Astrocyte of the spinal cord (primary cell): ENCODE data around the gene SRGAP1.

Source experiments
- DNase-seq: peaks from one replicate; pipeline ENCODE4 v3.0.0; 2011; ENCODE audit warnings: low read depth, low spot score
- H3K4me3 ChIP-seq: 2 replicates; pipeline ENCODE4 v1.5.1; 2011; ENCODE audit warnings: low read depth, mild to moderate bottlenecking, low read length, moderate library complexity
- CTCF ChIP-seq: IDR thresholded peaks from 2 replicates; pipeline ENCODE4 v1.5.1; 2012; ENCODE audit warnings: low read depth, mild to moderate bottlenecking, low read length, inconsistent platforms
- in situ Hi-C: cut with HindIII; loops from 2 replicates; pipeline ENCODE4 v1.10.0; 2017; ENCODE audit warnings: low sequenced_read_pairs

The SRGAP1 gene

GRCh38 chr12:64186789-64187188 lies 342.3 kb downstream of the SRGAP1 start:
- no peak for TF ChIP-seq CTCF
- in situ Hi-C loops, result no loop called here
- no peak for DNase-seq
- H3K4me3 ChIP-seq, result no peak overlapping the region

GRCh38 chr12:64187370-64187769 lies 342.9 kb downstream of the SRGAP1 start:
- TF ChIP-seq CTCF, result no peak
- in situ Hi-C loops, result no loop called here
- no peak overlapping the region for H3K4me3 ChIP-seq
- peak; percentile 77 for DNase-seq

GRCh38 chr12:64187794-64188193 lies 343.3 kb downstream of the SRGAP1 start:
- no peak overlapping the region for H3K4me3 ChIP-seq
- in situ Hi-C loops, result no loop called here
- TF ChIP-seq CTCF, result no peak
- DNase-seq, result no peak

GRCh38 chr12:64189530-64189929 lies 345.0 kb downstream of the SRGAP1 start:
- no peak for DNase-seq
- H3K4me3 ChIP-seq, result no peak overlapping the region
- in situ Hi-C loops, result no loop called here
- TF ChIP-seq CTCF, result no peak

GRCh38 chr12:64190140-64190539 lies 345.6 kb downstream of the SRGAP1 start:
- no peak for TF ChIP-seq CTCF

GRCh38 chr12:64192644-64193444 lies 348.3 kb downstream of the SRGAP1 start:
- no peak for TF ChIP-seq CTCF
- DNase-seq, result no peak
- in situ Hi-C loops, result no loop called here
- H3K4me3 ChIP-seq, result no peak overlapping the region

More at GRCh38 chr12:64190140-64190539, 345.6 kb downstream of the SRGAP1 start:
- in situ Hi-C loops, result no loop called here
- no peak overlapping the region for H3K4me3 ChIP-seq
- no peak for DNase-seq

GRCh38 chr12:64193931-64194330 lies 349.4 kb downstream of the SRGAP1 start:
- no peak for TF ChIP-seq CTCF
- no peak for DNase-seq
- in situ Hi-C loops, result no loop called here
- H3K4me3 ChIP-seq, result no peak overlapping the region
